ENCODE measurements around the gene UBE2R2.
"Not testable (repeated sequence)": the region's sequence is repeated elsewhere in the genome, so short reads cannot be mapped to it uniquely, and the experiment has no call there.

Gene UBE2R2

GRCh38 chr9:33869243-33869642 lies 52.3 kb downstream of the UBE2R2 start:
- not testable (repeated sequence) for H3K4me1 ChIP-seq (ENCODE audit: control insufficient read depth in 2 of 2, insufficient read depth in 1 of 2, low read depth in 1 of 2, low read length in 2 of 2); H3K4me2 ChIP-seq (ENCODE audit: insufficient read depth, low read length, poor library complexity, severe bottlenecking); DNase-seq (ENCODE audit: low spot score); H4K91ac ChIP-seq (ENCODE audit: low read depth, low read length, poor library complexity); H2BK15ac ChIP-seq (ENCODE audit: low read length); H3K9me3 ChIP-seq (replicated peaks in 1 of 2; ENCODE audit: control insufficient read depth in 2 of 2, insufficient read depth in 1 of 2, low read depth in 1 of 2, low read length in 2 of 2); H3K9ac ChIP-seq (ENCODE audit: low read depth, low read length, poor library complexity); H2BK5ac ChIP-seq (ENCODE audit: low read length); H2AFZ ChIP-seq (ENCODE audit: low read length); H3K4ac ChIP-seq (ENCODE audit: low read length); H3K4me3 ChIP-seq (ENCODE audit: low read length in 2 of 2); H3K79me1 ChIP-seq (ENCODE audit: low read depth, low read length); H2AK5ac ChIP-seq (ENCODE audit: low read depth, low read length); H3K14ac ChIP-seq (ENCODE audit: low read length); H4K8ac ChIP-seq (ENCODE audit: low read depth, low read length); H3K23ac ChIP-seq (ENCODE audit: low read depth, low read length, poor library complexity); H3K27me3 ChIP-seq (ENCODE audit: control insufficient read depth in 3 of 3, insufficient read depth in 3 of 3, low read depth in 1 of 3, low read length in 3 of 3); H2BK12ac ChIP-seq (ENCODE audit: low read length); H3K18ac ChIP-seq (ENCODE audit: low read length); H3K27ac ChIP-seq (replicated peaks; ENCODE audit: low read length); H2BK120ac ChIP-seq (ENCODE audit: low read depth, low read length)
- WGBS, 2 donors (ENCODE audit: extremely low coverage in 2 of 2, insufficient read length in 2 of 2, insufficient replicate concordance in 1 of 2): no CpG with 5 or more reads among the region's 4 CpGs
- peaks cover 0 to 25% of the 10 kb centered on the region in 2 donors for H3K36me3 ChIP-seq (replicated peaks in 1 of 2; ENCODE audit: control insufficient read depth in 2 of 2, insufficient read depth in 2 of 2, low read length in 2 of 2)

- no CpG with 5 or more reads among the region's 10 CpGs for WGBS, 2 donors (ENCODE audit: extremely low coverage in 2 of 2, insufficient read length in 2 of 2, insufficient replicate concordance in 1 of 2)
- Histone ChIP-seq H3K9me3 (replicated peaks in 1 of 2; ENCODE audit: control insufficient read depth in 2 of 2, insufficient read depth in 1 of 2, low read depth in 1 of 2, low read length in 2 of 2) (no peaks in the 10 kb centered on the region), H3K18ac (ENCODE audit: low read length) (no peak overlapping the region), H2BK12ac (ENCODE audit: low read length) (no peak overlapping the region), H3K79me1 (ENCODE audit: low read depth, low read length) (peaks cover 2% of the 10 kb centered on the region), H2BK120ac (ENCODE audit: low read depth, low read length) (no peak overlapping the region), H3K36me3 (replicated peaks in 1 of 2; ENCODE audit: control insufficient read depth in 2 of 2, insufficient read depth in 2 of 2, low read length in 2 of 2) (peaks cover 0 to 2% of the 10 kb centered on the region in 2 donors), H2AK5ac (ENCODE audit: low read depth, low read length) (no peak overlapping the region), H3K9ac (ENCODE audit: low read depth, low read length, poor library complexity) (no peak overlapping the region), H3K4me2 (ENCODE audit: insufficient read depth, low read length, poor library complexity, severe bottlenecking) (no peak overlapping the region), H3K4me1 (ENCODE audit: control insufficient read depth in 2 of 2, insufficient read depth in 1 of 2, low read depth in 1 of 2, low read length in 2 of 2) (peaks cover 0 to 3% of the 10 kb centered on the region in 2 donors), H3K14ac (ENCODE audit: low read length) (no peak overlapping the region), H4K8ac (ENCODE audit: low read depth, low read length) (no peak overlapping the region), H3K27ac (replicated peaks; ENCODE audit: low read length) (no peak overlapping the region), H2BK15ac (ENCODE audit: low read length) (no peak overlapping the region), H2AFZ (ENCODE audit: low read length) (no peak overlapping the region), H2BK5ac (ENCODE audit: low read length) (no peak overlapping the region), H3K27me3 (ENCODE audit: control insufficient read depth in 3 of 3, insufficient read depth in 3 of 3, low read depth in 1 of 3, low read length in 3 of 3) (no peaks in the 10 kb centered on the region), H3K4me3 (ENCODE audit: low read length in 2 of 2) (no peak overlapping the region), H4K91ac (ENCODE audit: low read depth, low read length, poor library complexity) (no peak overlapping the region), H3K4ac (ENCODE audit: low read length) (no peak overlapping the region), H3K23ac (ENCODE audit: low read depth, low read length, poor library complexity) (no peak overlapping the region)
- DNase-seq (ENCODE audit: low spot score): no peak
Observed at GRCh38 chr9:33877727-33878489, 60.9 kb downstream of the UBE2R2 start.

- Histone ChIP-seq H3K23ac (ENCODE audit: low read depth, low read length, poor library complexity) (no peak overlapping the region), H2AK5ac (ENCODE audit: low read depth, low read length) (no peak overlapping the region), H2BK12ac (ENCODE audit: low read length) (no peak overlapping the region), H3K27ac (replicated peaks; ENCODE audit: low read length) (peak overlapping the region; percentile 1), H3K14ac (ENCODE audit: low read length) (no peak overlapping the region), H2BK15ac (ENCODE audit: low read length) (no peak overlapping the region), H3K4me2 (ENCODE audit: insufficient read depth, low read length, poor library complexity, severe bottlenecking) (no peak overlapping the region), H2BK120ac (ENCODE audit: low read depth, low read length) (no peak overlapping the region), H3K18ac (ENCODE audit: low read length) (peak overlapping the region; percentile 27), H2AFZ (ENCODE audit: low read length) (no peak overlapping the region), H3K9me3 (replicated peaks in 1 of 2; ENCODE audit: control insufficient read depth in 2 of 2, insufficient read depth in 1 of 2, low read depth in 1 of 2, low read length in 2 of 2) (no peaks in the 10 kb centered on the region), H3K4me1 (ENCODE audit: control insufficient read depth in 2 of 2, insufficient read depth in 1 of 2, low read depth in 1 of 2, low read length in 2 of 2) (peaks cover 0 to 3% of the 10 kb centered on the region in 2 donors), H4K8ac (ENCODE audit: low read depth, low read length) (no peak overlapping the region), H2BK5ac (ENCODE audit: low read length) (no peak overlapping the region), H3K9ac (ENCODE audit: low read depth, low read length, poor library complexity) (no peak overlapping the region), H4K91ac (ENCODE audit: low read depth, low read length, poor library complexity) (no peak overlapping the region), H3K4me3 (ENCODE audit: low read length in 2 of 2) (no peak overlapping the region), H3K36me3 (replicated peaks in 1 of 2; ENCODE audit: control insufficient read depth in 2 of 2, insufficient read depth in 2 of 2, low read length in 2 of 2) (peaks cover 0 to 2% of the 10 kb centered on the region in 2 donors), H3K4ac (ENCODE audit: low read length) (no peak overlapping the region), H3K27me3 (ENCODE audit: control insufficient read depth in 3 of 3, insufficient read depth in 3 of 3, low read depth in 1 of 3, low read length in 3 of 3) (no peaks in the 10 kb centered on the region), H3K79me1 (ENCODE audit: low read depth, low read length) (peaks cover 2% of the 10 kb centered on the region)
- DNase-seq (ENCODE audit: low spot score): no peak
- no CpG with 5 or more reads among the region's 7 CpGs for WGBS, 2 donors (ENCODE audit: extremely low coverage in 2 of 2, insufficient read length in 2 of 2, insufficient replicate concordance in 1 of 2)
Observed at GRCh38 chr9:33878691-33879366, 61.9 kb downstream of the UBE2R2 start.
